Measurements from ENCODE around the gene HRK. TPM values are rescaled to one million over a fixed set of nuclear protein-coding genes. Genes with fewer than 3 reads are reported as not detected.

HRK gene
- total and polyA plus RNA-seq, 2 of the 8 experiments (the other 6 are each of a cell fraction or from before 2014, with no cell fraction given): 1.6 to 2.7 TPM

- TF ChIP-seq SP4 (IDR thresholded peaks at IDR 0.05; ENCODE audit: low read length): no peak
- TF ChIP-seq CREB1 (IDR thresholded peaks at IDR 0.05): no peak
- TF ChIP-seq SIX5 (IDR thresholded peaks at IDR 0.05; ENCODE audit: low read depth, low read length): no peak
- TF ChIP-seq BACH1 (IDR thresholded peaks at IDR 0.05; ENCODE audit: low read length): no peak
- TF ChIP-seq CHD1 (IDR thresholded peaks at IDR 0.05; ENCODE audit: low read depth, low read length): no peak
- TF ChIP-seq ATF3 (IDR thresholded peaks at IDR 0.05; ENCODE audit: insufficient read depth, low read depth, low read length): no peak
- no peak for TF ChIP-seq ZNF274 (IDR thresholded peaks at IDR 0.05; ENCODE audit: borderline replicate concordance, extremely low read depth, low read length)
- TF ChIP-seq MAFK (IDR thresholded peaks at IDR 0.05; ENCODE audit: low read depth, low read length): no peak
- no peak for TF ChIP-seq CEBPB (IDR thresholded peaks at IDR 0.05; ENCODE audit: low read depth, low read length)
These were observed 45.8 kb downstream of the HRK start (continued) for GRCh38 chr12:116835484-116835883.
